B cell (primary cell): ENCODE data around the gene ZNF574. TPM values are rescaled to one million over a fixed set of nuclear protein-coding genes. Genes with fewer than 3 reads are reported as not detected.

Source experiments
- ATAC-seq: fragments of 200-7000 bp; cut with Tn5 transposase; one replicate; pipeline ENCODE4 v1.10.0; 2021; ENCODE audit warnings: low read depth, mild to moderate bottlenecking, moderate number of reproducible peaks, moderate library complexity
- CTCF ChIA-PET: fragments of 350-600 bp; sonication (Branson Sonifier 250); formaldehyde crosslinking; loops from one replicate; lab custom pipeline; 2021; ENCODE audit warnings: antibody characterized with exemption, inconsistent platforms; lab: Charles Lee
- POLR2A ChIA-PET: fragments of 350-600 bp; sonication (Branson Sonifier 250); formaldehyde crosslinking; loops from one replicate; lab custom pipeline; 2021; ENCODE audit warnings: antibody characterized with exemption; lab: Charles Lee
- DNase-seq: peaks from one replicate; pipeline ENCODE4 v3.0.0; 2013
- H2AFZ ChIP-seq: 2 replicates; pipeline ENCODE4 v1.6.1; 2012; ENCODE audit warnings: mild to moderate bottlenecking, low read depth, low read length; ENCODE audit not compliant: insufficient read depth, poor library complexity, severe bottlenecking
- H3K27ac ChIP-seq, 2 donors: 1 replicate in 1 of 2; 2 replicates in 1 of 2; pipeline ENCODE4 v1.5.1; 2012 to 2013; ENCODE audit warnings: low read length in 2 of 2, mild to moderate bottlenecking in 2 of 2, moderate library complexity in 1 of 2
- H3K27me3 ChIP-seq, 4 experiments: fragments of 200-600 bp in 1 of 4; sonication (generic) in 1 of 4; replicated peaks in 1 of 4; 1 replicate in 2 of 4; 2 replicates in 2 of 4; pipeline versions ENCODE4 v1.6.1 to v1.7.0; 2013 to 2016; ENCODE audit warnings: low read length in 3 of 4, mild to moderate bottlenecking in 2 of 4, mixed read lengths in 1 of 4, moderate library complexity in 1 of 4; ENCODE audit not compliant: insufficient read depth in 4 of 4, control insufficient read depth in 3 of 4; ENCODE audit errors: control extremely low read depth in 1 of 4
- H3K36me3 ChIP-seq, 2 experiments: replicated peaks in 1 of 2; 1 replicate in 1 of 2; 2 replicates in 1 of 2; pipeline versions ENCODE4 v1.6.1 to v1.7.1; 2013; ENCODE audit warnings: low read length in 1 of 2; ENCODE audit not compliant: insufficient read depth in 2 of 2, control insufficient read depth in 1 of 2; ENCODE audit errors: control extremely low read depth in 1 of 2, extremely low read depth in 1 of 2
- H3K4me1 ChIP-seq, 2 donors: fragments of 200-600 bp in 1 of 2; sonication (generic) in 1 of 2; 1 replicate in 1 of 2; 2 replicates in 1 of 2; pipeline versions ENCODE4 v1.5.1 to v1.6.1; 2013 to 2017; ENCODE audit warnings: low read length in 2 of 2; ENCODE audit not compliant: control insufficient read depth in 2 of 2, insufficient read depth in 2 of 2
- H3K4me2 ChIP-seq: replicated peaks from 2 replicates; pipeline ENCODE3; 2012; ENCODE audit warnings: mild to moderate bottlenecking, low read depth, low read length; ENCODE audit not compliant: poor library complexity, severe bottlenecking
- H3K4me3 ChIP-seq, 5 experiments: fragments of 200-600 bp in 1 of 5; sonication (generic) in 1 of 5; 1 replicate in 3 of 5; 2 replicates in 2 of 5; pipeline versions ENCODE4 v1.5.1 to v1.7.0; 2011 to 2016; ENCODE audit warnings: low read length in 4 of 5, mild to moderate bottlenecking in 4 of 5, low read depth in 2 of 5, control low read depth in 1 of 5, moderate library complexity in 1 of 5; ENCODE audit not compliant: insufficient read depth in 1 of 5; ENCODE audit errors: control extremely low read depth in 1 of 5, extremely low read depth in 1 of 5
- H3K79me2 ChIP-seq: fragments of 200-600 bp; sonication (generic); one replicate; pipeline ENCODE4 v1.6.0; 2016; ENCODE audit warnings: low read length; ENCODE audit not compliant: control insufficient read depth, insufficient read depth
- H3K9ac ChIP-seq: fragments of 200-600 bp; sonication (generic); 2 replicates; pipeline ENCODE4 v1.6.1; 2017; ENCODE audit warnings: mild to moderate bottlenecking, low read length, moderate library complexity
- H3K9me3 ChIP-seq, 3 donors: one replicate each; pipeline versions ENCODE4 v1.6.1 to v1.7.1; 2013; ENCODE audit warnings: low read length in 2 of 3; ENCODE audit not compliant: control insufficient read depth in 2 of 3, insufficient read depth in 1 of 3; ENCODE audit errors: control extremely low read depth in 1 of 3
- H4K20me1 ChIP-seq: 2 replicates; pipeline ENCODE4 v1.6.0; 2012; ENCODE audit warnings: mild to moderate bottlenecking, low read length; ENCODE audit not compliant: insufficient read depth, control insufficient read depth, poor library complexity, severe bottlenecking
- H3K27ac Mint-ChIP-seq: one replicate; pipeline ENCODE4 v1.8.0; 2021; ENCODE audit warnings: mixed read lengths
- H3K27me3 Mint-ChIP-seq: one replicate; pipeline ENCODE4 v1.8.0; 2021; ENCODE audit warnings: mixed read lengths
- H3K4me1 Mint-ChIP-seq: one replicate; pipeline ENCODE4 v1.8.0; 2021; ENCODE audit warnings: mixed read lengths
- H3K4me3 Mint-ChIP-seq: one replicate; pipeline ENCODE4 v1.8.0; 2021; ENCODE audit warnings: mixed read lengths
- H3K9me3 Mint-ChIP-seq: one replicate; pipeline ENCODE4 v1.8.0; 2022; ENCODE audit warnings: mixed read lengths; ENCODE audit not compliant: insufficient read depth
- EZH2 ChIP-seq: IDR thresholded peaks from 2 replicates; pipeline ENCODE4 v1.6.1; 2012; ENCODE audit warnings: borderline replicate concordance, low read depth, mild to moderate bottlenecking, moderate library complexity, low read length; ENCODE audit not compliant: insufficient read depth, poor library complexity, severe bottlenecking
- WGBS: methylation state at CpG from one replicate; pipeline ENCODE4 v1.1.5; 2013; ENCODE audit warnings: missing lambda C conversion rate; ENCODE audit not compliant: insufficient coverage; 5-methylcytosine and 5-hydroxymethylcytosine counted together
- intact Hi-C: fragments of 100-400 bp; cut with micrococcal nuclease; formaldehyde crosslinking; loops from one replicate; pipeline ENCODE4 v1.10.0; 2022
- polyA plus RNA-seq: library from polyadenylated mRNA; depleted of rRNA; stranded (reverse); fragments of >200 nt; gene quantifications from 2 replicates; pipeline ENCODE4 v1.2.3, GENCODE V29; 2012
- total RNA-seq, 2 donors: library from RNA; stranded (reverse); fragments of 120-200 nt in 1 of 2; gene quantifications; 1 replicate in 1 of 2; 2 replicates in 1 of 2; pipeline versions ENCODE4 v1.2.3 to v1.2.4, GENCODE V29; 2013 to 2022
- TF ChIP-seq, protein P1 (sequence below): fragments of 200-600 bp; IDR thresholded peaks from one replicate; pipeline ENCODE4 v1.8.0; 2022; ENCODE audit warnings: antibody characterized with exemption, mild to moderate bottlenecking

The ZNF574 gene
- total and polyA plus RNA-seq, 2 donors (not counting 1 experiment from before 2014, with no cell fraction given) = 27.4 to 29.1 TPM

DNA sequence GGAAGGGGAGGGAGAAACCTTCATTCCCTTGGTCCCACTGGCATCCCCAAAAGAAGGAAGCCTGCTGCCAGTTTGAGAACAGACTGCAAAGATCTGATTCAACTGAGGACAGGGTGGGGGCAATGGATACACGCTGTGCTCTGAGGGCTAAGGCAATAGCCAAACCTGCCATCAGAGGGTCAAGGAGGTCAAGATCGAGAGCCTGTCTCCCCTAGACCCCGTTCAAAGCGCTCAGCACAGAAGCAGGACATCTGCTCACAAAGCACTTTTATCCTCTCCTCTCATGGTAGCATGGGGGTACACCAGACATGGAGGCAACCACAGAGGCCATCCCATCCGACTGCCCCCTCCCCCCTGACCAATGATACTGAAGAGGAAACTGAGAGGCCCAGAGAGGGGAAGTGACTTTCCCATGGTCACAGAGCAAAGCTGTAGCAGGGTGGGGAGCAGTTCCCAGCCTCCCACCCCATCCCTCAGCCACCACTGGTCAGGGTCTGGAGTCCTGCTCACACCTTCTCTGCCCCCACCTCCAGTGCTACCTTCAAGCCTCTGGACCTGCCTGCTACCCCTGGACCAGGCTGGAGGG is 45.2 kb downstream of the ZNF574 start:
- Histone ChIP-seq H2AFZ (no peak overlapping the region), H3K9ac (peak overlapping the region; percentile 61), H3K4me1 (peaks cover 87 to 100% of the 10 kb centered on the region in 2 donors), H4K20me1 (peaks cover 27% of the 10 kb centered on the region), H3K4me2 (peak overlapping the region; percentile 90), H3K27ac (peak overlapping the region; percentile 93 to 96), H3K36me3 (peaks cover 0 to 72% of the 10 kb centered on the region in 2 experiments), H3K4me3 (peak overlapping the region in 2 of 5 experiments; percentile 43 to 62), H3K27me3 (no peaks in the 10 kb centered on the region), H3K79me2 (peaks cover 44% of the 10 kb centered on the region), H3K9me3 (no peaks in the 10 kb centered on the region)
- Mint-ChIP-seq H3K27me3 (no peaks in the 10 kb centered on the region), H3K4me1 (peaks cover 90% of the 10 kb centered on the region), H3K27ac (peak overlapping the region; percentile 96), H3K9me3 (no peaks in the 10 kb centered on the region), H3K4me3 (peak overlapping the region; percentile 87)
- no peak for TF ChIP-seq EZH2
- TF ChIP-seq, protein P1, sequence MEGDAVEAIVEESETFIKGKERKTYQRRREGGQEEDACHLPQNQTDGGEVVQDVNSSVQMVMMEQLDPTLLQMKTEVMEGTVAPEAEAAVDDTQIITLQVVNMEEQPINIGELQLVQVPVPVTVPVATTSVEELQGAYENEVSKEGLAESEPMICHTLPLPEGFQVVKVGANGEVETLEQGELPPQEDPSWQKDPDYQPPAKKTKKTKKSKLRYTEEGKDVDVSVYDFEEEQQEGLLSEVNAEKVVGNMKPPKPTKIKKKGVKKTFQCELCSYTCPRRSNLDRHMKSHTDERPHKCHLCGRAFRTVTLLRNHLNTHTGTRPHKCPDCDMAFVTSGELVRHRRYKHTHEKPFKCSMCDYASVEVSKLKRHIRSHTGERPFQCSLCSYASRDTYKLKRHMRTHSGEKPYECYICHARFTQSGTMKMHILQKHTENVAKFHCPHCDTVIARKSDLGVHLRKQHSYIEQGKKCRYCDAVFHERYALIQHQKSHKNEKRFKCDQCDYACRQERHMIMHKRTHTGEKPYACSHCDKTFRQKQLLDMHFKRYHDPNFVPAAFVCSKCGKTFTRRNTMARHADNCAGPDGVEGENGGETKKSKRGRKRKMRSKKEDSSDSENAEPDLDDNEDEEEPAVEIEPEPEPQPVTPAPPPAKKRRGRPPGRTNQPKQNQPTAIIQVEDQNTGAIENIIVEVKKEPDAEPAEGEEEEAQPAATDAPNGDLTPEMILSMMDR = no peak
- intact Hi-C loops = loop anchor here (1.0 kb wide), 1 partner anchor 8 kb away; no protein-coding TSS in a partner anchor
- POLR2A ChIA-PET = interaction anchor here (1.1 to 1.8 kb wide), 5 partner anchors 8 to 95 kb away, joined by 3 to 6 read pairs (median 3); partner anchors contain the start of gene POU2F2
- ATAC-seq = peak; percentile 6
- DNase-seq = no peak
- WGBS = 33% methylated on average over 1 of the region's 5 CpGs
- CTCF ChIA-PET = interaction anchor here (1.4 to 19.4 kb wide), 6 partner anchors 8 to 280 kb away, joined by 3 to 419 read pairs (median 8); partner anchors contain the start of gene POU2F2

DNA sequence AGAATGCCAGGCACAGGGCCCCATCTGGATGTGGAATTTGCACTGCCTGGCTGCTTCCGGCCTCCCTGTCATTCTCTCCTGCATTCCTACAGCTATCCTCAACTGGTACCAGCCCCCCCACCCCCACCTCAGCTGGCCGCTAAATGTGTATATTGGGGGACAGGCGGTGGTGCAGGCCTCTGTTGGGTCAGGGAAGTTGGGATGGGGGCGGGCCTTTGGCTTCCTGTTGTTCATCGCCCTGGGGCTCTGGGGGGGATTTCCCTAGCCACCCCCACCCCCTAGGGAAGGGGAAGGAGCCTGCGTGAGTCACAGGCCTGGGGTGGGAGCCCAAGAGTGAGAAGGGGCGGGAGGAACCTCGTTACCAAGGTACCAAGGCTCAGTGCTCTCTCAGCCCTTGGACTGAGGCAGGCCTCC is 45.7 kb downstream of the ZNF574 start:
- Histone ChIP-seq H3K79me2 (peaks cover 49% of the 10 kb centered on the region), H3K27me3 (no peaks in the 10 kb centered on the region), H2AFZ (no peak overlapping the region), H3K36me3 (peaks cover 0 to 70% of the 10 kb centered on the region in 2 experiments), H3K9ac (peak overlapping the region; percentile 61), H3K4me3 (peak overlapping the region in 4 of 5 experiments; percentile 30 to 62 (median 45)), H3K4me2 (peak overlapping the region; percentile 90), H3K4me1 (peaks cover 87 to 100% of the 10 kb centered on the region in 2 donors), H4K20me1 (peaks cover 27% of the 10 kb centered on the region), H3K27ac (peak overlapping the region; percentile 93 to 96), H3K9me3 (no peaks in the 10 kb centered on the region)
- POLR2A ChIA-PET = interaction anchor here (1.1 to 1.8 kb wide), 3 partner anchors 11 to 95 kb away, joined by 3 to 5 read pairs (median 3); partner anchors contain the start of gene POU2F2
- intact Hi-C loops = loop anchor here (1.0 kb wide), 2 partner anchors 7 to 8 kb away; no protein-coding TSS in a partner anchor
- CTCF ChIA-PET = interaction anchor here (1.4 to 19.4 kb wide), 5 partner anchors 10 to 279 kb away, joined by 3 to 419 read pairs (median 6); partner anchors contain the start of gene POU2F2
- DNase-seq = peak; percentile 81
- peaks cover 90% of the 10 kb centered on the region for H3K4me1 Mint-ChIP-seq
- peak overlapping the region; percentile 87 for H3K4me3 Mint-ChIP-seq
- peak; percentile 82 for ATAC-seq
- TF ChIP-seq, protein P1 = no peak
- no peak for TF ChIP-seq EZH2
- H3K9me3 Mint-ChIP-seq = no peaks in the 10 kb centered on the region
- H3K27me3 Mint-ChIP-seq = no peaks in the 10 kb centered on the region
- peak overlapping the region; percentile 96 for H3K27ac Mint-ChIP-seq
- 2% methylated on average over 3 of the region's 8 CpGs for WGBS
